ENCODE data around the gene SIPA1L3. TPM values are rescaled to one million over a fixed set of nuclear protein-coding genes. Genes with fewer than 3 reads are reported as not detected.

The SIPA1L3 gene
- total RNA-seq, 1 donor from 2014 or later = 9.3 TPM

GRCh38 chr19:38100589-38100988 is 193.6 kb downstream of the SIPA1L3 start:
- ATAC-seq (no peak), DNase-seq (ENCODE audit: missing footprints) (no peak)
- intact Hi-C loops (cut with DNase I) = no loop called here

DNA sequence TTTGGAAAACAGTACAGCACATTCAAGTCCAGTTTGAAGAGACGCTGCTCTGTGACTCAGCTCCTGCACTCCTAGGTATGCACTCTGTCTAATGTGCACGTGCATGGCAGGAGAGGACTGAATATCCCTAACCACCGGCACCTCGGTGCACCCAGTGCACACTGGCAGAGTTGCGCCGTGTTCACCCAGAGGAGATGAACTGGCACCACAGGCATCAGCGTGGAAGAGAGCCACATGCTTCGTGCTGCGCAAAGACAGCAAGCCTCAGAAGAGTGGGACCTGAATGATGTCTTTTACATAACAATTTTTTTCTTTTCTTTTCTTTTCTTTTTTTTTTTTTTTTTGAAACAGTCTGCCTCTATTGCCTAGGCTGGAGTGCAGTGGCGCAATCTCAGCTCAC is 194.7 kb downstream of the SIPA1L3 start:
- intact Hi-C loops (cut with DNase I) = no loop called here
- no peak for ATAC-seq
- DNase-seq (ENCODE audit: missing footprints) = no peak

DNA sequence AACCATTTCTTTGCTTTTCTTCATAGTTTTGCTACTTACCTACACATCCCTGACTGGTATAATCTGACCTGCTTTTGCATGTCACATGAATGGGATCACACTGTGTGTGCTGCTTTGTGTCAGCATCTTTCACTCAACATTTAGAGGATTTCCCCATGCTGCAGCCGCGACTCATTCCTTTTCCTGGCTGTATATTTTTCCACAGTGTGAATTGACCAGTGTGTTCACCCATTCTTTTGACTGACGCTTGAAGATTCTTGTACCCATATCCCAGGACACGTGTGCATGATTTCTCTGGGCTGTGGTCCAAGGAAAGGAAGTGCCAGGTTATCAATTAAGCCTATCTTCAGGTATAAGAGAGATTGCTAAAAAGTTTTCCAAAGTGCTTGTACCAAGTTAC is 198.6 kb downstream of the SIPA1L3 start:
- DNase-seq (ENCODE audit: missing footprints) (no peak), ATAC-seq (no peak)
- intact Hi-C loops (cut with DNase I) = no loop called here

DNA sequence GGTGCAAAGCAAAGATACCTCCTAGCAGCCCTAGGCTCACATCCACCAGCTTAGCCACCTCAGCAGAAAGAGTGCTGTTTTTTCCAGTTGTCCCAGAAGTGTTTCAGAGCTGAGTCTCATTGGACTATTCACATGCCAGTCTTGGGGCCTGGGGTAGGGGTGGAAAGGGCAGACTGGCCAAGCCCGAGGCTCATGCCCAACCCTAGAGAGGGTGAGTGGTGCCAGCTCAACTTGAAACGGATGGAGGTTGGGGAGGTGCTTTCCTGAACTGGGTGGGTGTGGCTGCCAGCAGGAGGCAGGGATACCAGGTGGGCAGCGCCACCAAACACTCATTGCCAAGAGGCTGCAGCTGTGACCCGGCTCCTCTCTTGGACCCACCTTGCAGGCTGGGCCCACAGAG is 200.1 kb downstream of the SIPA1L3 start:
- intact Hi-C loops (cut with DNase I) = no loop called here
- no peak for ATAC-seq
- no peak for DNase-seq (ENCODE audit: missing footprints)

- ATAC-seq (no peak), DNase-seq (ENCODE audit: missing footprints) (no peak)
- intact Hi-C loops (cut with DNase I) = no loop called here
Observed at GRCh38 chr19:38111898-38112297, 204.9 kb downstream of the SIPA1L3 start.

GRCh38 chr19:38114651-38115050 is 207.6 kb downstream of the SIPA1L3 start:
- no peak for ATAC-seq
- DNase-seq (ENCODE audit: missing footprints) = no peak
- intact Hi-C loops (cut with DNase I) = no loop called here

- intact Hi-C loops (cut with DNase I) = no loop called here
- DNase-seq (ENCODE audit: missing footprints) (no peak), ATAC-seq (no peak)
Observed at GRCh38 chr19:38115271-38115802, 208.3 kb downstream of the SIPA1L3 start.

DNA sequence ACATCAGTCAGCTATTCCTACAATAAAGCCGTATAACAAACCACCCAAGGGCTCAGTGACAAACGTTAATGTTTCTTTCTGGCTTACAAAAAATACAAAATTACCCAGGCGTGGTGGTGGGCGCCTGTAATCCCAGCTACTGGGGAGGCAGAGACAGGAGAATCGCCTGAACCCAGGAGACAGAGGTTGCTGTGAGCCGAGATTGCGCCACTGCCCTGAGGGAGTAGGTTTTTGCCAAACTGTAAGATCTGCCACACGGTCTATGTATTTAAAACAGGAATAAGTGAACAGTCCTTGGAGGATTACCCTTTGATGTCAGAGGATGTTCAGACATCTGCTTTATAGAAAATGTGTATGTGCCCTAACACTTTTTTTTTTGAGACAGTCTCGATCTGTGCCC is 211.2 kb downstream of the SIPA1L3 start:
- ATAC-seq (no peak), DNase-seq (ENCODE audit: missing footprints) (no peak)

DNA sequence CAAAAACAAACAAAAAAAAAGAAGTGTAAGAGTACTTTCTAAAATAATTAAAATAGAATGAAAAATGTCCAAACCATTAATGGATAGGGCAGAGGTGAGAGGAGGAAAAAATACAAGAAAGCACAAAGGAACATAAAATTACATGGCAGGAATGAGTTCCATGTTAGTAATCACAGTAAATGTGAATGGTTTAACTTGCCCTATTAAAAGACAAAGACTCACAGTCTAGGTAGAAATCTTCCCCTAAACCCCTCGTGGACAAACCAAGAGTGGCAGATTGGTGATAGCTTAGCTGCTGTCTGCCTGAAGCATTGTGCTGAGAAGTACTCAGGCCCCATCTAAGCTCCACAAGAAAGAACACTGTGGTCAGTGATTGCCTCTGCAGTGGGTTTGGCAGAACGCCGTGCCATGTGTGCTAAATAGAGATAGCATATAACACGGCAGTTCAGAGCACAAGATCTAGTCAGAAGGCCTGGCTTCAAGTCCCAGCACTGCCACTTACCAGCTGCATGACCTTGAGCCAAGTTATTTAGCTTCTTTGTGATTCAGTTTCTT is 213.5 kb downstream of the SIPA1L3 start:
- ATAC-seq (no peak), DNase-seq (ENCODE audit: missing footprints) (no peak)
- intact Hi-C loops (cut with DNase I) = no loop called here

More for the DNA sequence above, 211.2 kb downstream of the SIPA1L3 start:
- intact Hi-C loops (cut with DNase I) = no loop called here

GRCh38 chr19:38122402-38123093 is 215.5 kb downstream of the SIPA1L3 start:
- DNase-seq (ENCODE audit: missing footprints) (no peak), ATAC-seq (no peak)
- intact Hi-C loops (cut with DNase I) = no loop called here

GRCh38 chr19:38125238-38125637 is 218.2 kb downstream of the SIPA1L3 start:
- no peak for DNase-seq (ENCODE audit: missing footprints)
- intact Hi-C loops (cut with DNase I) = no loop called here
- no peak for ATAC-seq

- DNase-seq (ENCODE audit: missing footprints) = no peak
- intact Hi-C loops (cut with DNase I) = no loop called here
- ATAC-seq = no peak
Observed at GRCh38 chr19:38130399-38130798, 223.4 kb downstream of the SIPA1L3 start.

GRCh38 chr19:38132781-38133180 is 225.8 kb downstream of the SIPA1L3 start:
- DNase-seq (ENCODE audit: missing footprints) = no peak
- ATAC-seq = no peak
- intact Hi-C loops (cut with DNase I) = no loop called here

DNA sequence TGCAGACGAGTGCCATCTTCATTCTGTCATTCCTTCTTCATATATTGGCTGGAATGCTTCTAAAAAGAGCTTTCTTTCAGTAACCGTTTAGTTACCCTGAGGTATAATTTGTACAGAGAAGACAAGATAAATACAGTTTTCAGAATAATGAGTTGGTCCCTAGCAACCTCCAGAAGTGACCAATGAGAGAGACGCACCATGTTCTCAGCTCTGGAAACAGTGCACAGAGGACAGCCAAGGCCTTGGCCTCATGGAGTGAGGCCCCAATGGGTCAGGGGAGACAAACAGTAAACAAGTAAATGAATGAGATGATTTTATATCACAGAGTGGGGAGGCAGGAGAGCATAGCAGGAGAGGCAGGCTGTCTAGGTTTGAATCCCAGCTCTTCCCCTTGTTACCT is 226.3 kb downstream of the SIPA1L3 start:
- no peak for ATAC-seq

DNA sequence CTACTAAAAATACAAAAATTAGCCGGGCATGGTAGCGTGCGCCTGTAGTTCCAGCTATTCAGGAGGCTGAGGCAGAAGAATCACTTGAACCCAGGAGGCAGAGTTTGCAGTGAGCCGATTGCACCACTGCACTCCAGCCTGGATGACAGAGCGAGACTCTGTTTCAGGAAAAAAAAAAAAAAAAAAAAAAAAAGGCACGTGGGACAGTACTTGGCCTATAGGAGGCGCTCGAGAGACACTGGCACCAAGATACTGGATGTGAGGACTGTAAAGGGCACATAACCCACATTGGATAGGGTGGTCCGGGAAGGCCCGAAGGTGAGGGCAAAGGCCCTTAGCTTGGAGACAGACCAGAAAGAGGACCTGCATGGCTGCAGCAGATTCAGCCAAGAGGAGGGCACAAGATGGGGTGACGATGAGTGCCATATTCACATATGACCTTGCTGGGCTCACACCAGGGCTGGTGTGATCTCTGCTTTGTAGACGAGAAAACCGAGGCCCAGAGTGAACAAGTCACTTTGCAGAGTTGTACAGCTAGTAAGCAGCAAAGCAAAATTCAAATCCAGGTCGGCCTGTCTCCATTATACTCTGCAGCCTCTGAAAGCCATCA is 227.6 kb downstream of the SIPA1L3 start:
- ATAC-seq (no peak), DNase-seq (ENCODE audit: missing footprints) (no peak)
- intact Hi-C loops (cut with DNase I) = no loop called here

More for the DNA sequence above, 226.3 kb downstream of the SIPA1L3 start:
- DNase-seq (ENCODE audit: missing footprints) = no peak
- intact Hi-C loops (cut with DNase I) = no loop called here

DNA sequence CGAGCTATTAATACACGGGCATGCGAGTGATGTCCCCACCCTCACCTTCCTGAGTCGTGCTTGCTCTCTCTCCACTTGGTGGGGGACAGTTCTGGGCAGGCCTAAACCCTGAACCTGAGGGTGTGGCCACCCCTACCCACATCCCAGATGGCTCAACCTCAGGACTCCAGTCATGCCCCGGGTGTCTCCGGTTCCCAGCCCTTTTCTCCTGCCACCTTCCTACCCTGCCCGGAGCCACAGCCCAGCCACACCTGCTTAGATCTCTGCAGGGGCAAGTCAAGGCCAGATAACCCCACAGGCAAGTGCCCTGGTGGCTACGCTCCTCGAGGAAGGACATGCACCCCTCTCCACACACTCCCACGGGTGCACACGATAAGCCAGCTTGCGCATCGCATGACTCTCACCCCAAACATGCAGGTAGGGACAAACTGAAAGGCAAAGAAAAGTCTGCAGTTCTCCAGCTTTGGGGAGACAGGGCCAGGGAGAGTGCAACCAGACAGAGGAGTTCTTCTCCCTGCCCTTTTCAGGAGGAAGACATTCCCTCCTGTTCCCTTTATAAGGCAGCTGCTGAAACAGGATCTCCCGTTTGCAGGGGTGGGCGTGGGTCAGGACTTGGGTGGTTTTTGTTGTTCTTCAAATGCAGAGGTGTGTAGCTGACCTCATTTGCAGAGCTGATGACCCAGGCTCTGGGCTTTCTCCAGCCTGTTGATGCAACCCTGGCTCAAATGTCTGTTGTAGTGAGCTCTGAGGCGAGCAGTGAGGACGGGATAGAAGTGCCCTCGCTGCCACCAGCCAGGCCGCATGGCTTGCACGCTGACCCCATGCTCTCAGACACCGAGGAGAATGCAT is 228.4 kb downstream of the SIPA1L3 start:
- intact Hi-C loops (cut with DNase I) = no loop called here
- ATAC-seq (no peak), DNase-seq (ENCODE audit: missing footprints) (no peak)

DNA sequence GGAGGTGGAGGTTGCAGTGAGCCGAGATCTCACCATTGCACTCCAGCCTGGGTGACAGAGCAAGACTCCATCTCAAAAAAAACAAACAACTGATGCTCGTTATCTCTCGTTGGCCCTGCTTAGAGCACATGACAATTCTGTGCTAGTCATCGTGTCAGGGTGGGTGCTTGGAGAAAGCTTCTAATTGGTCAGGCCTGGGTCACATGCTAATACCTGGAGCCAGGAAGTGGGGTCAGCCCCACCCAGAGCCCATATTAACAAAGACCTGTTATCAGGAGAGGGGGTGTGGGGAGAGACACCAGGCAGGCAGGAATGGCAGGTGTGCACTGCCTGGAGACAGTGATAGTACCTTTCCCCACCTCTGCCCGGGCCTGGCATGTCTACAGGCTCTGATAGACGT is 232.1 kb downstream of the SIPA1L3 start:
- ATAC-seq (no peak), DNase-seq (ENCODE audit: missing footprints) (no peak)
- intact Hi-C loops (cut with DNase I) = no loop called here

- DNase-seq (ENCODE audit: missing footprints) = no peak
- intact Hi-C loops (cut with DNase I) = loop anchor here (5.0 kb wide), 1 partner anchor 91 kb away; no protein-coding TSS in a partner anchor
- no peak for ATAC-seq
Observed at GRCh38 chr19:38141108-38141507, 234.1 kb downstream of the SIPA1L3 start.
